K562 (cell line): ENCODE measurements around the gene NMNAT3. TPM values are rescaled to one million over a fixed set of nuclear protein-coding genes. Genes with fewer than 3 reads are reported as not detected.

Experiments
- ATAC-seq: fragments of 200-7000 bp; cut with Tn5 transposase; 3 replicates; pipeline ENCODE4 v1.9.1; 2020; ENCODE audit warnings: moderate library complexity
- BruUV-seq: library from RNA; stranded (reverse); fragments of 400-500 nt; replicated peaks from 2 replicates; lab custom pipeline; 2021; lab: Mats Ljungman, UMichigan
- CTCF ChIA-PET: fragments of 300-600 bp; formaldehyde crosslinking; extraction: SDS; loops from one replicate; lab custom pipeline; 2021; ENCODE audit warnings: low intra/inter-chr PET ratio; lab: Yijun Ruan, JAX
- POLR2A ChIA-PET: fragments of 300-600, 350-650 bp; sonication (Branson Sonifier 250); formaldehyde crosslinking; extraction: SDS; loops from one replicate; lab custom pipeline; 2021; ENCODE audit warnings: antibody characterized with exemption, inconsistent platforms; lab: Yijun Ruan, JAX
- DNase-seq, 4 experiments: peaks; one replicate each; pipeline versions ENCODE4 v3.0.0 to v3.0.0-alpha.2; 2011 to 2018; ENCODE audit warnings: low spot score in 3 of 4, mixed read lengths in 3 of 4; ENCODE audit errors: extremely low read depth in 1 of 4
- FAIRE-seq: peaks from 2 replicates; lab custom pipeline; 2011; peaks lifted over from hg19 to GRCh38; lab: Jason Lieb, UNC
- H2AFZ ChIP-seq: 2 replicates; pipeline ENCODE4 v1.6.0; 2011; ENCODE audit warnings: low read depth, low read length, control low read depth, inconsistent platforms
- H3K27ac ChIP-seq: fragments of 200-600 bp; 3 replicates; pipeline ENCODE4 v1.8.0; 2011; ENCODE audit warnings: low read depth, mild to moderate bottlenecking, control low read depth, inconsistent platforms, low read length, moderate library complexity, mixed read lengths; ENCODE audit errors: extremely low read depth
- H3K27me3 ChIP-seq, 2 experiments: fragments of 300-600 bp in 1 of 2; 2 replicates in 1 of 2; 3 replicates in 1 of 2; pipeline versions ENCODE4 v1.6.0 to v1.8.0; 2011; ENCODE audit warnings: inconsistent platforms in 2 of 2, low read length in 2 of 2, mild to moderate bottlenecking in 1 of 2, mixed read lengths in 1 of 2, moderate library complexity in 1 of 2; ENCODE audit not compliant: control insufficient read depth in 2 of 2, insufficient read depth in 2 of 2
- H3K36me3 ChIP-seq: fragments of 300-600 bp; 3 replicates; pipeline ENCODE4 v1.8.0; 2011; ENCODE audit warnings: mild to moderate bottlenecking, low read length, inconsistent platforms; ENCODE audit not compliant: control insufficient read depth, insufficient read depth
- H3K4me1 ChIP-seq, 2 experiments: fragments of 200-600 bp in 1 of 2; replicated peaks in 1 of 2; 2 replicates in 1 of 2; 3 replicates in 1 of 2; pipeline versions ENCODE4 v1.5.1 to v1.8.0; 2011; ENCODE audit warnings: inconsistent platforms in 2 of 2, low read length in 2 of 2, mild to moderate bottlenecking in 1 of 2, mixed read lengths in 1 of 2, moderate library complexity in 1 of 2; ENCODE audit not compliant: control insufficient read depth in 2 of 2, insufficient read depth in 2 of 2
- H3K4me2 ChIP-seq: 2 replicates; pipeline ENCODE4 v1.6.1; 2011; ENCODE audit warnings: low read length, control low read depth, inconsistent platforms, mixed read lengths; ENCODE audit not compliant: insufficient read depth
- H3K4me3 ChIP-seq: fragments of 200-600 bp; sonication (generic), shearing (Covaris generic); 2 replicates; pipeline ENCODE4 v1.5.1; 2016; ENCODE audit warnings: control low read depth, inconsistent platforms
- H3K79me2 ChIP-seq: fragments of 200-600 bp; 3 replicates; pipeline ENCODE4 v1.8.0; 2011; ENCODE audit warnings: low read length, inconsistent platforms; ENCODE audit not compliant: control insufficient read depth, insufficient read depth
- H3K9ac ChIP-seq, 2 experiments: 2 replicates each; pipeline versions ENCODE4 v1.6.0 to v1.6.1; 2011; ENCODE audit warnings: low read depth in 2 of 2, low read length in 2 of 2, control low read depth in 1 of 2, inconsistent platforms in 1 of 2, mild to moderate bottlenecking in 1 of 2, mixed read lengths in 1 of 2; ENCODE audit not compliant: insufficient read depth in 1 of 2
- H3K9me1 ChIP-seq: one replicate; pipeline ENCODE4 v1.6.0; 2011; ENCODE audit warnings: inconsistent platforms, mild to moderate bottlenecking, low read length, moderate library complexity; ENCODE audit not compliant: control insufficient read depth, insufficient read depth
- H3K9me3 ChIP-seq: replicated peaks from 2 replicates; pipeline ENCODE4 v1.5.1; 2011; ENCODE audit warnings: low read depth, low read length, inconsistent platforms; ENCODE audit not compliant: control insufficient read depth, insufficient read depth
- H4K20me1 ChIP-seq: replicated peaks from 2 replicates; pipeline ENCODE4 v1.6.1; 2011; ENCODE audit warnings: low read length, inconsistent platforms, mixed read lengths; ENCODE audit not compliant: control insufficient read depth, insufficient read depth
- CEBPG ChIP-seq, 3 experiments: fragments of 200-800 bp in 1 of 3; sonication (Bioruptor generic) in 1 of 3; sonication (generic) in 1 of 3; formaldehyde crosslinking in 1 of 3; IDR thresholded peaks in 2 of 3; conservative IDR thresholded peaks in 1 of 3; 2 replicates each; pipeline versions ENCODE4 v1.6.1 to v1.8.0; 2016 to 2022; ENCODE audit warnings: missing compliant biosample characterization in 2 of 3, missing genetic modification characterization in 2 of 3, mild to moderate bottlenecking in 1 of 3, missing genetic modification reagents in 1 of 3
- FIP1L1 ChIP-seq: fragments of 200-400 bp; formaldehyde crosslinking; IDR thresholded peaks from 2 replicates; pipeline ENCODE4 v1.6.1; 2018; ENCODE audit warnings: mild to moderate bottlenecking, low read depth, low read length; ENCODE audit not compliant: poor library complexity, severe bottlenecking
- LARP7 ChIP-seq: fragments of 450-650 bp; IDR thresholded peaks from 2 replicates; pipeline ENCODE4 v1.6.1; 2016
- NFE2 ChIP-seq: IDR thresholded peaks from 2 replicates; pipeline ENCODE4 v1.6.1; 2014; ENCODE audit warnings: antibody characterized with exemption, low read depth
- RAD51 ChIP-seq: fragments of 450-650 bp; IDR thresholded peaks from 2 replicates; pipeline ENCODE4 v1.7.1; 2016; ENCODE audit warnings: low read depth, mild to moderate bottlenecking, borderline replicate concordance
- RB1 ChIP-seq: fragments of 450-650 bp; IDR thresholded peaks from 2 replicates; pipeline ENCODE4 v1.6.1; 2017; ENCODE audit warnings: low read depth, mild to moderate bottlenecking
- ZKSCAN1 ChIP-seq: fragments of 150-350 bp; IDR thresholded peaks from 2 replicates; pipeline ENCODE4 v1.6.1; 2016; ENCODE audit warnings: low read depth, low read length
- ZNF395 ChIP-seq: fragments of 200-800 bp; sonication (Bioruptor generic); IDR thresholded peaks from 2 replicates; pipeline ENCODE4 v1.6.1; 2017; ENCODE audit warnings: missing genetic modification characterization, missing compliant biosample characterization
- in situ Hi-C: fragments of 300-500 bp; cut with MboI; formaldehyde crosslinking; loops from 4 replicates; pipeline ENCODE4 v1.15.0; 2018; ENCODE audit warnings: inconsistent platforms, mixed read lengths
- intact Hi-C: fragments of 100-400 bp; cut with micrococcal nuclease; formaldehyde crosslinking; loops from 2 replicates; pipeline ENCODE4 v1.14.2; 2022
- polyA plus RNA-seq, 8 experiments: library from polyadenylated mRNA; depleted of rRNA in 4 of 8; stranded (reverse) in 5 of 8; unstranded in 3 of 8; fragments of >200 nt; fragmentation: Nextera tagmentation in 2 of 8; fragmentation: Illumina TruSeq in 1 of 8; extraction: Ambion mirVana in 2 of 8; extraction: Trizol in 1 of 8; gene quantifications; 2 replicates each; pipeline versions ENCODE4 v1.2.1 to v1.2.3, GENCODE V29; 2011 to 2014; ENCODE audit warnings: inconsistent platforms in 1 of 8, missing spikeins in 1 of 8
- total RNA-seq, 7 experiments: library from RNA; depleted of rRNA in 6 of 7; stranded (reverse); fragments of >200 nt in 6 of 7; fragmentation: Illumina TruSeq in 2 of 7; extraction: Trizol in 2 of 7; gene quantifications; 2 replicates each; pipeline versions ENCODE4 v1.2.1 to v1.2.3, GENCODE V29; 2011 to 2021; ENCODE audit warnings: low replicate concordance in 1 of 7
- TF ChIP-seq, protein P1 (sequence below): fragments of 250-450 bp; sonication (Bioruptor Pico); IDR thresholded peaks from 2 replicates; pipeline ENCODE4 v1.4.0; 2020

Gene NMNAT3
- total and polyA plus RNA-seq, 9 of the 15 experiments (the other 6 are each of a cell fraction or from before 2014, with no cell fraction given) = 2.3 to 12.5 (median 6.6) TPM

- TF ChIP-seq, protein P1, sequence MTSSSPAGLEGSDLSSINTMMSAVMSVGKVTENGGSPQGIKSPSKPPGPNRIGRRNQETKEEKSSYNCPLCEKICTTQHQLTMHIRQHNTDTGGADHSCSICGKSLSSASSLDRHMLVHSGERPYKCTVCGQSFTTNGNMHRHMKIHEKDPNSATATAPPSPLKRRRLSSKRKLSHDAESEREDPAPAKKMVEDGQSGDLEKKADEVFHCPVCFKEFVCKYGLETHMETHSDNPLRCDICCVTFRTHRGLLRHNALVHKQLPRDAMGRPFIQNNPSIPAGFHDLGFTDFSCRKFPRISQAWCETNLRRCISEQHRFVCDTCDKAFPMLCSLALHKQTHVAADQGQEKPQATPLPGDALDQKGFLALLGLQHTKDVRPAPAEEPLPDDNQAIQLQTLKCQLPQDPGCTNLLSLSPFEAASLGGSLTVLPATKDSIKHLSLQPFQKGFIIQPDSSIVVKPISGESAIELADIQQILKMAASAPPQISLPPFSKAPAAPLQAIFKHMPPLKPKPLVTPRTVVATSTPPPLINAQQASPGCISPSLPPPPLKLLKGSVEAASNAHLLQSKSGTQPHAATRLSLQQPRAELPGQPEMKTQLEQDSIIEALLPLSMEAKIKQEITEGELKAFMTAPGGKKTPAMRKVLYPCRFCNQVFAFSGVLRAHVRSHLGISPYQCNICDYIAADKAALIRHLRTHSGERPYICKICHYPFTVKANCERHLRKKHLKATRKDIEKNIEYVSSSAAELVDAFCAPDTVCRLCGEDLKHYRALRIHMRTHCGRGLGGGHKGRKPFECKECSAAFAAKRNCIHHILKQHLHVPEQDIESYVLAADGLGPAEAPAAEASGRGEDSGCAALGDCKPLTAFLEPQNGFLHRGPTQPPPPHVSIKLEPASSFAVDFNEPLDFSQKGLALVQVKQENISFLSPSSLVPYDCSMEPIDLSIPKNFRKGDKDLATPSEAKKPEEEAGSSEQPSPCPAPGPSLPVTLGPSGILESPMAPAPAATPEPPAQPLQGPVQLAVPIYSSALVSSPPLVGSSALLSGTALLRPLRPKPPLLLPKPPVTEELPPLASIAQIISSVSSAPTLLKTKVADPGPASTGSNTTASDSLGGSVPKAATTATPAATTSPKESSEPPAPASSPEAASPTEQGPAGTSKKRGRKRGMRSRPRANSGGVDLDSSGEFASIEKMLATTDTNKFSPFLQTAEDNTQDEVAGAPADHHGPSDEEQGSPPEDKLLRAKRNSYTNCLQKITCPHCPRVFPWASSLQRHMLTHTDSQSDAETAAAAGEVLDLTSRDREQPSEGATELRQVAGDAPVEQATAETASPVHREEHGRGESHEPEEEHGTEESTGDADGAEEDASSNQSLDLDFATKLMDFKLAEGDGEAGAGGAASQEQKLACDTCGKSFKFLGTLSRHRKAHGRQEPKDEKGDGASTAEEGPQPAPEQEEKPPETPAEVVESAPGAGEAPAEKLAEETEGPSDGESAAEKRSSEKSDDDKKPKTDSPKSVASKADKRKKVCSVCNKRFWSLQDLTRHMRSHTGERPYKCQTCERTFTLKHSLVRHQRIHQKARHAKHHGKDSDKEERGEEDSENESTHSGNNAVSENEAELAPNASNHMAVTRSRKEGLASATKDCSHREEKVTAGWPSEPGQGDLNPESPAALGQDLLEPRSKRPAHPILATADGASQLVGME (CRISPR knock-in tag) = no peak
Observed at GRCh38 chr3:139548801-139549200, 129.0 kb downstream of the NMNAT3 start (continued).

DNA sequence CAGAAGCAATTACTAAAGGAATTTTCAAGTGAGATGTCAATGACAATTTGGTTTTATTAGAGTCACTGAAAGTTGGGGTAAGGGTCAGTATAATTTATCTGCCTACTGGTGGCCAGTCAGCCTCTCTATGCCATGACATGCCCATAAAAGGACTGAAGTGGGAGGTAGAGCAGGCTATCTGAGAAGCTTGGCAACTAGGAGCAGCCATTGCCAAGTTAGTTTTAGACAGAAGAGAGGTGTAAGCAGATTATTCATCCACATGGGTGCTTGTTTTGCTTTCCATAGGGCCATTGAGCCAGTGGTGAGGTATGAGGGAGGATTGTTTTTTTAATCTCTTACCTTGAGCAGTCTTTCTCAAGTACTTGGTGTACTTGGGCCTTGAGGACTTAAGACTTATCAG is 130.1 kb downstream of the NMNAT3 start:
- Histone ChIP-seq H3K4me1 (no peaks in the 10 kb centered on the region), H4K20me1 (0 out of 2 replicates have a peak, but pooled peaks cover 3% of the 10 kb centered on the region), H3K27me3 (peaks cover 0 to 8% of the 10 kb centered on the region in 2 experiments; a peak in 2 of 5 replicates), H3K4me2 (no peak overlapping the region), H3K79me2 (no peaks in the 10 kb centered on the region), H3K27ac (no peak overlapping the region), H3K9me3 (no peaks in the 10 kb centered on the region), H3K9me1 (no peaks in the 10 kb centered on the region), H3K36me3 (no peaks in the 10 kb centered on the region), H2AFZ (no peak overlapping the region), H3K9ac (no peak overlapping the region), H3K4me3 (no peak overlapping the region)
- no peak for TF ChIP-seq RAD51
- no peak for TF ChIP-seq CEBPG (CRISPR knock-in tag; IDR thresholded peaks at IDR 0.05)
- no peak for TF ChIP-seq CEBPG (tag; conservative IDR thresholded peaks at IDR 0.05 in 1 of 2, IDR thresholded peaks at IDR 0.05 in 1 of 2)
- TF ChIP-seq NFE2 = no peak
- no peak for TF ChIP-seq ZKSCAN1
- no peak for TF ChIP-seq FIP1L1
- no peak for TF ChIP-seq ZNF395 (CRISPR knock-in tag)
- TF ChIP-seq RB1 = no peak
- TF ChIP-seq LARP7 = no peak
- FAIRE-seq (no peak), ATAC-seq (no peak), DNase-seq (no peak)
- in situ Hi-C loops = no loop called here
- no TSS peak for BruUV-seq
- intact Hi-C loops = no loop called here
- POLR2A ChIA-PET = no interaction called here
- CTCF ChIA-PET = no interaction called here
